ENCODE measurements around the gene SPI1.
A peak's percentile ranks its signal among the peaks of the same experiment; 100 is the strongest.

SPI1 gene

GRCh38 chr11:47375020-47375419, 3.3 kb downstream of the SPI1 start:
- Histone ChIP-seq H3K9me3 (ENCODE audit: severe bottlenecking) (no peaks in the 10 kb centered on the region), H3K27ac (ENCODE audit: poor library complexity, severe bottlenecking) (no peak overlapping the region), H3K27me3 (ENCODE audit: insufficient read depth, poor library complexity, severe bottlenecking) (no peaks in the 10 kb centered on the region), H3K4me3 (ENCODE audit: severe bottlenecking) (no peak overlapping the region), H3K4me1 (ENCODE audit: insufficient read depth, poor library complexity, severe bottlenecking) (no peaks in the 10 kb centered on the region), H3K36me3 (ENCODE audit: low read depth) (no peaks in the 10 kb centered on the region)
- ATAC-seq (ENCODE audit: low read depth) = no peak
- TF ChIP-seq CTCF (IDR thresholded peaks at IDR 0.05; ENCODE audit: poor library complexity, severe bottlenecking) = no peak
- DNase-seq (ENCODE audit: low spot score) = no peak

DNA sequence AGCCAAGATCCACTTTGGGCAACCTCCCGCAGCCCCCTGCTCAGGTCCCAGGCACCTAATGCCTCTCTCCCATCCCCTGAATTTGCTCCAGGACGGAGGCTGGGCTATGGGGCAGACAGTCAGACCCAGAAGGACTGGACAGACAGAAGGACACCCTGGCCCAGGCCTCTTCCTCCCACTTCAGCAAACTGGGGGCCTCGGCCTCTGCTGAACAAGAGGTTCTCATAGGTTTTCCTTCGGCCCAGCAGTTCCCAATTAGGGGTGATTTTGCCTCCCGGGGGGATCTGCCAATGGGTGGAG, 3.7 kb downstream of the SPI1 start:
- no peak overlapping the region for H3K4me3 ChIP-seq (ENCODE audit: severe bottlenecking)
- H3K9me3 ChIP-seq (ENCODE audit: severe bottlenecking) = no peaks in the 10 kb centered on the region
- no peaks in the 10 kb centered on the region for H3K27me3 ChIP-seq (ENCODE audit: insufficient read depth, poor library complexity, severe bottlenecking)
- no peak overlapping the region for H3K27ac ChIP-seq (ENCODE audit: poor library complexity, severe bottlenecking)
- no peaks in the 10 kb centered on the region for H3K36me3 ChIP-seq (ENCODE audit: low read depth)
- TF ChIP-seq CTCF (IDR thresholded peaks at IDR 0.05; ENCODE audit: poor library complexity, severe bottlenecking) = no peak
- DNase-seq (ENCODE audit: low spot score) (no peak), ATAC-seq (ENCODE audit: low read depth) (no peak)
- H3K4me1 ChIP-seq (ENCODE audit: insufficient read depth, poor library complexity, severe bottlenecking) = no peaks in the 10 kb centered on the region

GRCh38 chr11:47373876-47374719, 4.2 kb downstream of the SPI1 start:
- peak; percentile 86 for ATAC-seq (ENCODE audit: low read depth)
- H3K27ac ChIP-seq (ENCODE audit: poor library complexity, severe bottlenecking) = no peak overlapping the region
- no peaks in the 10 kb centered on the region for H3K4me1 ChIP-seq (ENCODE audit: insufficient read depth, poor library complexity, severe bottlenecking)
- no peaks in the 10 kb centered on the region for H3K9me3 ChIP-seq (ENCODE audit: severe bottlenecking)
- no peaks in the 10 kb centered on the region for H3K27me3 ChIP-seq (ENCODE audit: insufficient read depth, poor library complexity, severe bottlenecking)
- H3K36me3 ChIP-seq (ENCODE audit: low read depth) = no peaks in the 10 kb centered on the region
- no peak overlapping the region for H3K4me3 ChIP-seq (ENCODE audit: severe bottlenecking)
- peak; percentile 94 for TF ChIP-seq CTCF (IDR thresholded peaks at IDR 0.05; ENCODE audit: poor library complexity, severe bottlenecking)
- DNase-seq (ENCODE audit: low spot score) = peak; percentile 71

DNA sequence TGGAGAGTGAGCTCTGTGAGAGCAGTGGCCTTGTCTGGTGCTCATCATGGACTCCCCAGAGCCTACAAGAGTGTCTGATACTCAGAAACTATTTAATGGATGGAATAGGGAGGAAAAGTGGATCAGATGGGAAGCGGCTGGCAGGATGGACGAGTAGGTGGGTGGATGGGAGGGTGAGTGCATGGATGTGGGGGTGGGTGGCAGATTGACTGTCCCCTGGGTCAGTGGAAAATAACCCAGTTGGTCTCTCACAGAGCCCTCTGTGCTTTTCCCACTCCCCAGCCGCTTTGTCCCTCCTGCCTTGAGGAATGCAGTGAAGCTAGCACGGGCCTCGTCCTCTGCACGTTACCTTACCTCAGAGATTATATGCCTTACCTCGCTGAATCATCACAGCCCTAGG, 5.9 kb downstream of the SPI1 start:
- no peaks in the 10 kb centered on the region for H3K36me3 ChIP-seq (ENCODE audit: low read depth)
- ATAC-seq (ENCODE audit: low read depth) = no peak

More for the DNA sequence above, 5.9 kb downstream of the SPI1 start:
- no peak for DNase-seq (ENCODE audit: low spot score)
- Histone ChIP-seq H3K4me1 (ENCODE audit: insufficient read depth, poor library complexity, severe bottlenecking) (no peaks in the 10 kb centered on the region), H3K27ac (ENCODE audit: poor library complexity, severe bottlenecking) (no peak overlapping the region), H3K4me3 (ENCODE audit: severe bottlenecking) (no peak overlapping the region), H3K27me3 (ENCODE audit: insufficient read depth, poor library complexity, severe bottlenecking) (no peaks in the 10 kb centered on the region), H3K9me3 (ENCODE audit: severe bottlenecking) (no peaks in the 10 kb centered on the region)
- TF ChIP-seq CTCF (IDR thresholded peaks at IDR 0.05; ENCODE audit: poor library complexity, severe bottlenecking) = no peak

All from RWPE2 (cell line).